Dendritic cell treated with granulocyte-macrophage colony-stimulating factor and Interleukin-4, amounts not matched to agents 40 ng/mL and 50 ng/mL, for 4 days (primary cell): Measurements from ENCODE around the gene APOA4.

ENCODE experiments used
- H3K27ac Mint-ChIP-seq: one replicate; pipeline ENCODE4 v1.8.0; 2022; ENCODE audit warnings: mild to moderate bottlenecking, mixed read lengths
- H3K27me3 Mint-ChIP-seq: one replicate; pipeline ENCODE4 v1.8.0; 2022; ENCODE audit warnings: mild to moderate bottlenecking, mixed read lengths
- H3K36me3 Mint-ChIP-seq: one replicate; pipeline ENCODE4 v1.8.0; 2022; ENCODE audit warnings: low read depth, mixed read lengths
- H3K4me1 Mint-ChIP-seq: one replicate; pipeline ENCODE4 v1.8.0; 2022; ENCODE audit warnings: low read depth, mixed read lengths
- H3K4me3 Mint-ChIP-seq: one replicate; pipeline ENCODE4 v1.8.0; 2022; ENCODE audit warnings: mild to moderate bottlenecking, moderate library complexity, mixed read lengths
- H3K9me3 Mint-ChIP-seq: one replicate; pipeline ENCODE4 v1.8.0; 2022; ENCODE audit warnings: mixed read lengths
- intact Hi-C: fragments of 100-400 bp; cut with micrococcal nuclease; formaldehyde crosslinking; loops from one replicate; pipeline ENCODE4 v1.15.0; 2022

APOA4 gene

GRCh38 chr11:116823031-116823843 is at the start of gene APOA4:
TSS of gene APOA4 (minus strand) at chr11:116823304. CDS start at chr11:116823191, 113 bp downstream.
- H3K27me3 Mint-ChIP-seq: no peaks in the 10 kb centered on the region
- H3K4me3 Mint-ChIP-seq: no peak within 1 kb of the TSS
- H3K9me3 Mint-ChIP-seq: no peaks in the 10 kb centered on the region
- H3K27ac Mint-ChIP-seq: no peak within 1 kb of the TSS
- intact Hi-C loops: no loop called here
- H3K36me3 Mint-ChIP-seq: no peaks in the 10 kb centered on the region
- no peaks in the 10 kb centered on the region for H3K4me1 Mint-ChIP-seq

- no peak overlapping the region for H3K4me3 Mint-ChIP-seq
- H3K36me3 Mint-ChIP-seq: peaks cover 99% of the 10 kb centered on the region
- peak overlapping the region; percentile 11 for H3K27ac Mint-ChIP-seq
- no peaks in the 10 kb centered on the region for H3K27me3 Mint-ChIP-seq
- peaks cover 12% of the 10 kb centered on the region for H3K4me1 Mint-ChIP-seq
- H3K9me3 Mint-ChIP-seq: no peaks in the 10 kb centered on the region
- intact Hi-C loops: loop anchor here (10.0 kb wide), 1 partner anchor 354 kb away; no protein-coding TSS in a partner anchor
These were observed 48.1 kb upstream of the APOA4 start for GRCh38 chr11:116871248-116871647.

- H3K4me1 Mint-ChIP-seq: peaks cover 12% of the 10 kb centered on the region
- intact Hi-C loops: loop anchor here (10.0 kb wide), 1 partner anchor 355 kb away; no protein-coding TSS in a partner anchor
- no peaks in the 10 kb centered on the region for H3K9me3 Mint-ChIP-seq
- no peak overlapping the region for H3K4me3 Mint-ChIP-seq
- peaks cover 99% of the 10 kb centered on the region for H3K36me3 Mint-ChIP-seq
- no peaks in the 10 kb centered on the region for H3K27me3 Mint-ChIP-seq
- peak overlapping the region; percentile 14 for H3K27ac Mint-ChIP-seq
These were observed 47.0 kb upstream of the APOA4 start for GRCh38 chr11:116870054-116870453.

DNA sequence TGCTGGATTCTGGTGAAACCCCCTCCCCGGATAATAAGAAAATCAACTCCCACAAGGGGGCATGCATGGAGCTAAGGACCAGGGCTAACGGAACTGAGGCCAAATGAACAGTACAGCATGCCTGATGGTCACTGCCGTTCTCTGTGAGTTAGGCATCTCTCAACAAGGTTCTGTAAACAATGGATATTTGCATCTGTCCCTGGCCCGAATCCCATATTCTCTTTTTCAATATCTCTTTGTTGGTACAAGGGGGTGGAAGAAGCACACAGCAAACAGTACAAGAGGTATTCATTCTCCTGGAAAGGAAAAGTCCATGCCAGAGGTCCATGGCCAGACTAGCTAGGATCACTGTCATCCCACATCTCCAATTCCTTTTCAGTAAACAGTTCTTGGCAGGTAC is 46.5 kb upstream of the APOA4 start:
- Mint-ChIP-seq H3K27ac (peak overlapping the region; percentile 14), H3K4me3 (no peak overlapping the region), H3K36me3 (peaks cover 99% of the 10 kb centered on the region), H3K9me3 (no peaks in the 10 kb centered on the region), H3K27me3 (no peaks in the 10 kb centered on the region), H3K4me1 (peaks cover 12% of the 10 kb centered on the region)
- intact Hi-C loops: loop anchor here (10.0 kb wide), 1 partner anchor 355 kb away; no protein-coding TSS in a partner anchor

GRCh38 chr11:116868066-116868465 is 45.0 kb upstream of the APOA4 start:
- Mint-ChIP-seq H3K27ac (no peak overlapping the region), H3K4me1 (peaks cover 12% of the 10 kb centered on the region), H3K27me3 (no peaks in the 10 kb centered on the region), H3K36me3 (peaks cover 99% of the 10 kb centered on the region), H3K9me3 (no peaks in the 10 kb centered on the region), H3K4me3 (no peak overlapping the region)
- intact Hi-C loops: no loop called here

DNA sequence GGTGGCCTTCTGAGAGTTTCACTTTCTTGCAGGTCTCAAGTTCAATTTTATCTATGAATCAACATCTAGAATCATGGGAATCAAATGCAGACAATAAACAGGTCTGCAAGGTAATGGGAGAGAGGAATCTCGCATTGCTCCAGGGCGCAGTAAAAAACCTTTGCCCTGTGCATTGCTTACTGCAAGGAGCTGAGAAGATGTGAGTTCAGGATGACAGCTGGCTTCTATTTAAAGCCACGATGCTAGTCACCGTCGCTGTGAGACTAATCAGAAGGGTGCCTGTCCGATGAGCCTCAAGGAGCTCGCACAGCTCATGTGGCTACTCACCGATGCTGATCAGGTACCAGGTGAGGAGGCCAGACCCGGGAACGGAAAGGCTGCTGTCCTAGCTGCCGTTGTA is 44.5 kb upstream of the APOA4 start:
- H3K27me3 Mint-ChIP-seq: no peaks in the 10 kb centered on the region
- H3K4me3 Mint-ChIP-seq: no peak overlapping the region
- H3K9me3 Mint-ChIP-seq: no peaks in the 10 kb centered on the region
- peaks cover 99% of the 10 kb centered on the region for H3K36me3 Mint-ChIP-seq
- H3K4me1 Mint-ChIP-seq: peaks cover 12% of the 10 kb centered on the region
- no peak overlapping the region for H3K27ac Mint-ChIP-seq
- intact Hi-C loops: no loop called here

- peaks cover 99% of the 10 kb centered on the region for H3K36me3 Mint-ChIP-seq
- H3K4me1 Mint-ChIP-seq: peaks cover 11% of the 10 kb centered on the region
- no peak overlapping the region for H3K4me3 Mint-ChIP-seq
- H3K27ac Mint-ChIP-seq: no peak overlapping the region
- H3K27me3 Mint-ChIP-seq: no peaks in the 10 kb centered on the region
- no peaks in the 10 kb centered on the region for H3K9me3 Mint-ChIP-seq
- intact Hi-C loops: no loop called here
These were observed 43.8 kb upstream of the APOA4 start for GRCh38 chr11:116866804-116867455.

- H3K27me3 Mint-ChIP-seq: no peaks in the 10 kb centered on the region
- H3K36me3 Mint-ChIP-seq: peaks cover 99% of the 10 kb centered on the region
- intact Hi-C loops: no loop called here
- H3K4me3 Mint-ChIP-seq: no peak overlapping the region
- no peaks in the 10 kb centered on the region for H3K4me1 Mint-ChIP-seq
- H3K27ac Mint-ChIP-seq: no peak overlapping the region
- no peaks in the 10 kb centered on the region for H3K9me3 Mint-ChIP-seq
These were observed 42.6 kb upstream of the APOA4 start for GRCh38 chr11:116865696-116866095.

DNA sequence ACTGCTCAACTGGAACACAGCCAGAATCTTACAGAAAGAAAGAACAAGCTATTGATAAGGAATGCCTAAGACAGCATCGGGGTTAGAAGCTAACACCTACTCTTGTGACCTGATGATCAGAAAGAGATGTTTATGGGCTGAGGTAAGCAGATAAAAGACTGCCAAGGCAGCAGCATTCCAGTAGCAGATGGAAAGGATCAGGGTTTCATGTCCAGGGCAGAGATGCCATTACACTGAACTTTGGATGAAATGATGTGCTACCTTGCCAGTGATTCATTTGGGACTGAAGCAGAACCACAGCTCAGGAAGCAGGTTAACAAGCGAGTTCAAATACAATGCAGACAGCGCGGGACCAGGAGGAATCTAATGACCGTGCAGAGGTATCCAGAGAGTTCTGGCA is 41.4 kb upstream of the APOA4 start:
- Mint-ChIP-seq H3K4me3 (no peak overlapping the region), H3K9me3 (no peaks in the 10 kb centered on the region), H3K27ac (no peak overlapping the region), H3K4me1 (peaks cover 1% of the 10 kb centered on the region), H3K27me3 (no peaks in the 10 kb centered on the region), H3K36me3 (peaks cover 99% of the 10 kb centered on the region)
- intact Hi-C loops: no loop called here

- peaks cover 99% of the 10 kb centered on the region for H3K36me3 Mint-ChIP-seq
- no peak overlapping the region for H3K4me3 Mint-ChIP-seq
- intact Hi-C loops: no loop called here
- peaks cover 15% of the 10 kb centered on the region for H3K4me1 Mint-ChIP-seq
- H3K27me3 Mint-ChIP-seq: no peaks in the 10 kb centered on the region
- no peaks in the 10 kb centered on the region for H3K9me3 Mint-ChIP-seq
- no peak overlapping the region for H3K27ac Mint-ChIP-seq
These were observed 39.8 kb upstream of the APOA4 start for GRCh38 chr11:116862951-116863350.

- no peaks in the 10 kb centered on the region for H3K9me3 Mint-ChIP-seq
- H3K27me3 Mint-ChIP-seq: no peaks in the 10 kb centered on the region
- H3K4me3 Mint-ChIP-seq: no peak overlapping the region
- intact Hi-C loops: no loop called here
- H3K27ac Mint-ChIP-seq: no peak overlapping the region
- peaks cover 99% of the 10 kb centered on the region for H3K36me3 Mint-ChIP-seq
- H3K4me1 Mint-ChIP-seq: peaks cover 15% of the 10 kb centered on the region
These were observed 39.1 kb upstream of the APOA4 start for GRCh38 chr11:116862185-116862584.

- intact Hi-C loops: no loop called here
- Mint-ChIP-seq H3K27ac (no peak overlapping the region), H3K4me3 (no peak overlapping the region), H3K27me3 (no peaks in the 10 kb centered on the region), H3K36me3 (peaks cover 99% of the 10 kb centered on the region), H3K4me1 (peaks cover 17% of the 10 kb centered on the region), H3K9me3 (no peaks in the 10 kb centered on the region)
These were observed 38.4 kb upstream of the APOA4 start for GRCh38 chr11:116861539-116861938.

GRCh38 chr11:116860303-116860702 is 37.2 kb upstream of the APOA4 start:
- H3K4me3 Mint-ChIP-seq: no peak overlapping the region
- H3K9me3 Mint-ChIP-seq: no peaks in the 10 kb centered on the region
- H3K27ac Mint-ChIP-seq: no peak overlapping the region
- peaks cover 28% of the 10 kb centered on the region for H3K4me1 Mint-ChIP-seq
- H3K27me3 Mint-ChIP-seq: no peaks in the 10 kb centered on the region
- intact Hi-C loops: no loop called here
- H3K36me3 Mint-ChIP-seq: peaks cover 96% of the 10 kb centered on the region

DNA sequence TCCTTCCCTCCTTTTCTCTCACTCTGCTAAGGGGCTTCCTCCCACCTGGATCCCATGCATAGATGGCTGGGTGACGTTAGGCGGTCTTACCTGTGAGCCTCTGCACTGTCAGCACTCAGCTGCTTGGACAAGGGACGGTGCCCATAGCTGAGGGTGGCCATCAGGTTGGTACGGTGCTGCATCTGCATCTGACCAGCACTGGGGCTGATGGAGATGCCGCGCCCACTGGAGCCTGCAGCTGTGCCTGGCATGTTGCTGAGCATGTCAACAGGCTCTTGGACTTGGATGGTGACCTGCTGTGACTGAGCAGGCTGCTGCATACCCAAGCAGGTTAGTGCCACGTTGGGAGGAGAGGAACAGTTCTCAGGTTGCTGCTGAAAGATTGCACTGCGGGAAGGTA is 36.1 kb upstream of the APOA4 start:
- H3K4me1 Mint-ChIP-seq: peaks cover 38% of the 10 kb centered on the region
- H3K27me3 Mint-ChIP-seq: no peaks in the 10 kb centered on the region
- H3K4me3 Mint-ChIP-seq: no peak overlapping the region
- H3K9me3 Mint-ChIP-seq: no peaks in the 10 kb centered on the region
- H3K36me3 Mint-ChIP-seq: peaks cover 89% of the 10 kb centered on the region
- intact Hi-C loops: no loop called here
- no peak overlapping the region for H3K27ac Mint-ChIP-seq
